ENCODE results near the gene MAGI1. TPM values are rescaled to one million over a fixed set of nuclear protein-coding genes. Genes with fewer than 3 reads are reported as not detected.

Gene MAGI1
- polyA plus RNA-seq, 1 experiment, result 14.2 TPM

DNA sequence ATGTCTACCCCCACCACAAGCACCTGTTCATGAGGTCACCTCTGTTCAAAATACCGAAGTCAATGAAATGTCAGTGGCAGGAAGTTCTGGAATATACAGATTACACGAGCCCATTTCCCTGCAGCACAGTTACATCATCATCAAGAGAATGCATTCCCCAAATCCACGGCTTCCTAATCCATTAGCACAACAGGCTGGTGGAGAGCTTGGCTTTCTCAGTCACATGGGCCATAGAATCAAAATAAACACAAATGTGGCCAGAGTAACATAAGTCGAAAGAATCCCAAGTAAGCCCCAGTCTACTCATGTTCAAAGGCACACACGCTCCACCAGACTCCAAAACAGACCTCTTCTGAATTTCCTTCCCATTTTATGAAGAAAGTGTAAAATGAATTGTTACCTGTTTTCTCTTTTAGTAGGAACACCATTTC is 419.3 kb downstream of the MAGI1 start:
- no peak overlapping the region for H3K4me3 ChIP-seq (ENCODE audit: low read depth, low read length)
- ChIA-PET CTCF (no interaction called here), POLR2A (no interaction called here)
- peak; percentile 65 for DNase-seq (ENCODE audit: low read depth, low spot score)
- H3K9me3 ChIP-seq (ENCODE audit: control insufficient read depth, insufficient read depth, low read length), result no peaks in the 10 kb centered on the region
- peak overlapping the region; percentile 22 for H3K27ac ChIP-seq (ENCODE audit: low read depth, low read length)
- no peaks in the 10 kb centered on the region for H3K27me3 ChIP-seq (ENCODE audit: control insufficient read depth, insufficient read depth, low read length)
- TF ChIP-seq, protein P1, sequence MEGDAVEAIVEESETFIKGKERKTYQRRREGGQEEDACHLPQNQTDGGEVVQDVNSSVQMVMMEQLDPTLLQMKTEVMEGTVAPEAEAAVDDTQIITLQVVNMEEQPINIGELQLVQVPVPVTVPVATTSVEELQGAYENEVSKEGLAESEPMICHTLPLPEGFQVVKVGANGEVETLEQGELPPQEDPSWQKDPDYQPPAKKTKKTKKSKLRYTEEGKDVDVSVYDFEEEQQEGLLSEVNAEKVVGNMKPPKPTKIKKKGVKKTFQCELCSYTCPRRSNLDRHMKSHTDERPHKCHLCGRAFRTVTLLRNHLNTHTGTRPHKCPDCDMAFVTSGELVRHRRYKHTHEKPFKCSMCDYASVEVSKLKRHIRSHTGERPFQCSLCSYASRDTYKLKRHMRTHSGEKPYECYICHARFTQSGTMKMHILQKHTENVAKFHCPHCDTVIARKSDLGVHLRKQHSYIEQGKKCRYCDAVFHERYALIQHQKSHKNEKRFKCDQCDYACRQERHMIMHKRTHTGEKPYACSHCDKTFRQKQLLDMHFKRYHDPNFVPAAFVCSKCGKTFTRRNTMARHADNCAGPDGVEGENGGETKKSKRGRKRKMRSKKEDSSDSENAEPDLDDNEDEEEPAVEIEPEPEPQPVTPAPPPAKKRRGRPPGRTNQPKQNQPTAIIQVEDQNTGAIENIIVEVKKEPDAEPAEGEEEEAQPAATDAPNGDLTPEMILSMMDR (IDR thresholded peaks at IDR 0.05; ENCODE audit: low read depth, low read length), result no peak

DNA sequence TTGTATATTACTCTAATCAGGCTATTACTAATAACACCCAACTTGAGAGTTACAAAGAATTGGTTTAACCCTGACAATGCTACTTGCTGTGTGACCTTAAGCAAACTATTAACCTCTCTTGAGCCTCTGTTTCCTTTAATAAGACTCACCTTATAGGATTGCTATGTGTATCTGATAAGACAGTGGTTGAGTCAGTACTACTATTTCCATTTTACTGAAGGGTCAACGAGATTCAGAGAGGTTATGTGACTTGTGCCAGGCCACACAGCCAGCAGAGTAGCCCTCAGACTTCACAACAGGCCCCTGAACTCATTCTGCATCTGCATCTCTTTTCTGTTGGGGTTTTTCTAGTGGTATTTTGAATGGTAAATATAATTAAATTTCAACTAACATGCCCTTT is 420.1 kb downstream of the MAGI1 start:
- Histone ChIP-seq H3K4me3 (ENCODE audit: low read depth, low read length) (no peak overlapping the region), H3K27me3 (ENCODE audit: control insufficient read depth, insufficient read depth, low read length) (no peaks in the 10 kb centered on the region), H3K9me3 (ENCODE audit: control insufficient read depth, insufficient read depth, low read length) (no peaks in the 10 kb centered on the region), H3K27ac (ENCODE audit: low read depth, low read length) (no peak overlapping the region)
- ChIA-PET CTCF (no interaction called here), POLR2A (no interaction called here)
- DNase-seq (ENCODE audit: low read depth, low spot score), result no peak
- TF ChIP-seq, protein P1 (IDR thresholded peaks at IDR 0.05; ENCODE audit: low read depth, low read length), result no peak

DNA sequence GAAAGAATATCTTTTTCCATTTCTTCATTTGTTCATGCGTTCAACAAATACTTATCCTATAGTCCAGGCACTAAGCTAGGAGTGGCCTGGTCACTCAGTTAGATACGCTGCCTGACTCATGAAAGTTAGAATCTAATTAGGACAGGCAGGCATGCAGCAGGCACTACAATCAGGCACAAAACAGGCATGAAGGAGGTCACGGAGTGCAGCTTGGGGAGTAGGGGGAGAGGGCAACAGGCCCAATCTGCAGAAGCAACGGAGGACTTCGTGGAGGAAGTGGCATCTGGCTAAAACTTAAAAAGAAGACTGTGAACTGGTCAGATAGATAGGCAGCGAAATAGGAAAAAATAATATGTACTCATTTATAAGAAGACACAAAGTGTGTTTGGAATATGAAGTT is 420.9 kb downstream of the MAGI1 start:
- Histone ChIP-seq H3K4me3 (ENCODE audit: low read depth, low read length) (no peak overlapping the region), H3K27me3 (ENCODE audit: control insufficient read depth, insufficient read depth, low read length) (no peaks in the 10 kb centered on the region), H3K27ac (ENCODE audit: low read depth, low read length) (no peak overlapping the region), H3K9me3 (ENCODE audit: control insufficient read depth, insufficient read depth, low read length) (no peaks in the 10 kb centered on the region)
- POLR2A ChIA-PET, result no interaction called here
- CTCF ChIA-PET, result interaction anchor here (0.9 kb wide), 1 partner anchor 179 kb away, joined by 3 read pairs; no protein-coding TSS in a partner anchor
- no peak for DNase-seq (ENCODE audit: low read depth, low spot score)
- TF ChIP-seq, protein P1 (IDR thresholded peaks at IDR 0.05; ENCODE audit: low read depth, low read length), result no peak

DNA sequence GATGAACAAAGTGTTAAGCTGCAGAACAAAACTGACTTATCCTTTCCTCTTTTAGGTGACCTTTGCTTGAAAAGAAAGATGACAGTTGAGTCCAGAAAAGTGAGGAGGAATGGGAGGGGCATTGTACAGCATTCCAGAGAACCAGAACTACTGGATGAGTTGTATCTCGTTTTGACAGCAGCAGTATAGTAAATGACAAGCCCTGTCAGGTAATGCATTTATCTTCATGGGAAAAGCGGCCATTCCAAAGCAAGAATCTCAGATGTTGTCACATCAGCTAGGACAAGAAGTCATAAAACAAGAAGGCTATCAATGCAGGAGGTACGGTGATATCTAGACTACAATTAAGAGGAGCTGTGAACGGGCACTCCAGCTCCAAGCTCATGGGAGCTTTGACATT is 421.5 kb downstream of the MAGI1 start:
- no peak for DNase-seq (ENCODE audit: low read depth, low spot score)

DNA sequence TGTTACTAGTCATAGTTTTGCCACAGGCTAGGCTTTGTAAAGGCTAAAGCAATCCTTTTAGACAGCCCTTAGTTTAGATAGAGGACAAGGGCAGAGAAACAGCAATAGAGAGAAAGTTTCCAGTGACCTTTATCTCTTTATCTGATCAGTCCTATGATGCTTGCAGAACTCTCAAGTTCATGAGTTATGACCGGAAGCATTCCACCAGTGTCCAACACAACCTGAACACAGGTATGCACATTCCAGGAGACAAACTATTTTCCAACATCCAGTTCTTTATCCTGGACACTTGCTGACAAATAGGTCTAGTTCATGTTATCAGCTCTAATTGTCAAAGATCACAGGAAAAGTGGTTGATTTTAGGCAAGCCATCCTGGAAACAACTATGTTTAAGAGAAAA is 422.2 kb downstream of the MAGI1 start:
- H3K27me3 ChIP-seq (ENCODE audit: control insufficient read depth, insufficient read depth, low read length), result no peaks in the 10 kb centered on the region
- no peaks in the 10 kb centered on the region for H3K9me3 ChIP-seq (ENCODE audit: control insufficient read depth, insufficient read depth, low read length)
- no peak for DNase-seq (ENCODE audit: low read depth, low spot score)
- TF ChIP-seq, protein P1 (IDR thresholded peaks at IDR 0.05; ENCODE audit: low read depth, low read length), result no peak
- H3K27ac ChIP-seq (ENCODE audit: low read depth, low read length), result no peak overlapping the region
- ChIA-PET POLR2A (no interaction called here), CTCF (no interaction called here)
- no peak overlapping the region for H3K4me3 ChIP-seq (ENCODE audit: low read depth, low read length)

More for the DNA sequence above, 421.5 kb downstream of the MAGI1 start:
- ChIA-PET CTCF (interaction anchor here (0.9 kb wide), 1 partner anchor 178 kb away, joined by 3 read pairs; no protein-coding TSS in a partner anchor), POLR2A (no interaction called here)
- Histone ChIP-seq H3K4me3 (ENCODE audit: low read depth, low read length) (no peak overlapping the region), H3K27ac (ENCODE audit: low read depth, low read length) (no peak overlapping the region), H3K9me3 (ENCODE audit: control insufficient read depth, insufficient read depth, low read length) (no peaks in the 10 kb centered on the region), H3K27me3 (ENCODE audit: control insufficient read depth, insufficient read depth, low read length) (no peaks in the 10 kb centered on the region)
- TF ChIP-seq, protein P1 (IDR thresholded peaks at IDR 0.05; ENCODE audit: low read depth, low read length), result no peak
